HepG2 (cell line): ENCODE data around the gene CMTM4. TPM values are rescaled to one million over a fixed set of nuclear protein-coding genes. Genes with fewer than 3 reads are reported as not detected.

Experiments used
- FOXO1 ChIP-seq: sonication (generic); formaldehyde crosslinking; IDR thresholded peaks from 2 replicates; pipeline ENCODE4 v1.4.0; 2020; ENCODE audit warnings: missing genetic modification reagents
- FOXP1 ChIP-seq, 2 experiments: fragments of 450-650 bp in 1 of 2; IDR thresholded peaks; 2 replicates each; pipeline ENCODE4 v1.6.1; 2017 to 2018; ENCODE audit warnings: antibody characterized with exemption in 1 of 2
- HNRNPL ChIP-seq: fragments of 200-400 bp; formaldehyde crosslinking; IDR thresholded peaks from 2 replicates; pipeline ENCODE4 v1.6.1; 2017; ENCODE audit warnings: mild to moderate bottlenecking, low read depth, low read length
- KLF9 ChIP-seq: IDR thresholded peaks from 2 replicates; pipeline ENCODE4 v1.6.1; 2016; ENCODE audit warnings: low read depth
- MYC ChIP-seq: sonication (generic); formaldehyde crosslinking; IDR thresholded peaks from 2 replicates; pipeline ENCODE4 v1.9.0; 2021; ENCODE audit warnings: missing genetic modification reagents, borderline replicate concordance
- NCOA2 ChIP-seq: sonication (generic); formaldehyde crosslinking; IDR thresholded peaks from 2 replicates; pipeline ENCODE4 v1.8.0; 2022; ENCODE audit warnings: inconsistent platforms
- PREB ChIP-seq: sonication (generic); formaldehyde crosslinking; IDR thresholded peaks from 2 replicates; pipeline ENCODE4 v1.4.0; 2020; ENCODE audit warnings: missing genetic modification reagents
- REPIN1 ChIP-seq: sonication (generic); formaldehyde crosslinking; IDR thresholded peaks from 2 replicates; pipeline ENCODE4 v1.8.0; 2022; ENCODE audit warnings: missing genetic modification reagents, low read depth, mild to moderate bottlenecking, borderline replicate concordance
- ZBTB26 ChIP-seq: IDR thresholded peaks from 2 replicates; pipeline ENCODE4 v1.6.1; 2016; ENCODE audit warnings: missing compliant biosample characterization, missing genetic modification reagents, borderline replicate concordance
- ZNF251 ChIP-seq: sonication (generic); formaldehyde crosslinking; IDR thresholded peaks from 2 replicates; pipeline ENCODE4 v1.9.0; 2021; ENCODE audit warnings: mild to moderate bottlenecking, missing genetic modification reagents
- ZNF451 ChIP-seq: sonication (generic); formaldehyde crosslinking; IDR thresholded peaks from 2 replicates; pipeline ENCODE4 v1.5.0; 2020; ENCODE audit warnings: mild to moderate bottlenecking, missing genetic modification reagents
- ZNF552 ChIP-seq: sonication (generic); formaldehyde crosslinking; IDR thresholded peaks from 2 replicates; pipeline ENCODE4 v1.9.0; 2022; ENCODE audit warnings: missing genetic modification reagents, mild to moderate bottlenecking, borderline replicate concordance
- ZNF646 ChIP-seq: sonication (generic); formaldehyde crosslinking; IDR thresholded peaks from 2 replicates; pipeline ENCODE4 v1.9.0; 2021; ENCODE audit warnings: mild to moderate bottlenecking, missing genetic modification reagents
- ZNF740 ChIP-seq: sonication (generic); formaldehyde crosslinking; IDR thresholded peaks from 2 replicates; pipeline ENCODE4 v1.4.0; 2020; ENCODE audit warnings: missing genetic modification reagents
- polyA plus RNA-seq, 8 experiments: library from polyadenylated mRNA; depleted of rRNA in 3 of 8; stranded (reverse) in 7 of 8; unstranded in 1 of 8; fragments of >200 nt; fragmentation: Illumina TruSeq in 4 of 8; extraction: Trizol in 4 of 8; gene quantifications; 2 replicates each; pipeline versions ENCODE4 v1.2.1 to v1.2.3, GENCODE V29; 2011 to 2016; ENCODE audit warnings: low read depth in 4 of 8, missing spikeins in 1 of 8, mixed read lengths in 1 of 8; ENCODE audit not compliant: insufficient read depth in 1 of 8
- total RNA-seq, 5 experiments: library from RNA; depleted of rRNA; stranded (reverse); fragments of >200 nt; fragmentation: Illumina TruSeq; extraction: Trizol; gene quantifications; 2 replicates each; pipeline ENCODE4 v1.2.3, GENCODE V29; 2016; ENCODE audit warnings: low read depth in 1 of 5
- TF ChIP-seq, protein P1 (sequence below): sonication (generic); formaldehyde crosslinking; IDR thresholded peaks from 2 replicates; pipeline ENCODE4 v1.5.0; 2020; ENCODE audit warnings: mild to moderate bottlenecking, missing genetic modification reagents, moderate library complexity
- TF ChIP-seq, protein P2 (sequence below): sonication (generic); formaldehyde crosslinking; IDR thresholded peaks from 2 replicates; pipeline ENCODE4 v1.4.0; 2020; ENCODE audit warnings: missing genetic modification reagents

Gene CMTM4
- total and polyA plus RNA-seq, 2 of the 13 experiments (the other 11 are each of a cell fraction or from before 2014, with no cell fraction given) = 32.0 to 36.3 TPM

GRCh38 chr16:66695935-66696668, 441 bp downstream of the CMTM4 start (continued):
- no peak for TF ChIP-seq ZBTB26
- no peak for TF ChIP-seq KLF9
- TF ChIP-seq ZNF552 (CRISPR knock-in tag) = no peak
- TF ChIP-seq FOXO1 = no peak; the same call in none of the 2 replicates
- no peak; the same call in none of the 2 replicates for TF ChIP-seq ZNF451 (CRISPR knock-in tag)
- 0 out of 2 replicates have a peak, but pooled peaks have one; percentile 4 for TF ChIP-seq MYC (CRISPR knock-in tag)
- 0 out of 2 replicates have a peak, but pooled peaks have one; percentile 7 for TF ChIP-seq REPIN1 (CRISPR knock-in tag)
- no peak for TF ChIP-seq ZNF740 (CRISPR knock-in tag)
- TF ChIP-seq ZNF251 (CRISPR knock-in tag) = no peak
- TF ChIP-seq, protein P1, sequence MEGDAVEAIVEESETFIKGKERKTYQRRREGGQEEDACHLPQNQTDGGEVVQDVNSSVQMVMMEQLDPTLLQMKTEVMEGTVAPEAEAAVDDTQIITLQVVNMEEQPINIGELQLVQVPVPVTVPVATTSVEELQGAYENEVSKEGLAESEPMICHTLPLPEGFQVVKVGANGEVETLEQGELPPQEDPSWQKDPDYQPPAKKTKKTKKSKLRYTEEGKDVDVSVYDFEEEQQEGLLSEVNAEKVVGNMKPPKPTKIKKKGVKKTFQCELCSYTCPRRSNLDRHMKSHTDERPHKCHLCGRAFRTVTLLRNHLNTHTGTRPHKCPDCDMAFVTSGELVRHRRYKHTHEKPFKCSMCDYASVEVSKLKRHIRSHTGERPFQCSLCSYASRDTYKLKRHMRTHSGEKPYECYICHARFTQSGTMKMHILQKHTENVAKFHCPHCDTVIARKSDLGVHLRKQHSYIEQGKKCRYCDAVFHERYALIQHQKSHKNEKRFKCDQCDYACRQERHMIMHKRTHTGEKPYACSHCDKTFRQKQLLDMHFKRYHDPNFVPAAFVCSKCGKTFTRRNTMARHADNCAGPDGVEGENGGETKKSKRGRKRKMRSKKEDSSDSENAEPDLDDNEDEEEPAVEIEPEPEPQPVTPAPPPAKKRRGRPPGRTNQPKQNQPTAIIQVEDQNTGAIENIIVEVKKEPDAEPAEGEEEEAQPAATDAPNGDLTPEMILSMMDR (CRISPR knock-in tag) = no peak
- peak; percentile 40; the same call in 1 of the 2 replicates for TF ChIP-seq HNRNPL
- TF ChIP-seq NCOA2 (CRISPR knock-in tag) = no peak
- TF ChIP-seq, protein P2, sequence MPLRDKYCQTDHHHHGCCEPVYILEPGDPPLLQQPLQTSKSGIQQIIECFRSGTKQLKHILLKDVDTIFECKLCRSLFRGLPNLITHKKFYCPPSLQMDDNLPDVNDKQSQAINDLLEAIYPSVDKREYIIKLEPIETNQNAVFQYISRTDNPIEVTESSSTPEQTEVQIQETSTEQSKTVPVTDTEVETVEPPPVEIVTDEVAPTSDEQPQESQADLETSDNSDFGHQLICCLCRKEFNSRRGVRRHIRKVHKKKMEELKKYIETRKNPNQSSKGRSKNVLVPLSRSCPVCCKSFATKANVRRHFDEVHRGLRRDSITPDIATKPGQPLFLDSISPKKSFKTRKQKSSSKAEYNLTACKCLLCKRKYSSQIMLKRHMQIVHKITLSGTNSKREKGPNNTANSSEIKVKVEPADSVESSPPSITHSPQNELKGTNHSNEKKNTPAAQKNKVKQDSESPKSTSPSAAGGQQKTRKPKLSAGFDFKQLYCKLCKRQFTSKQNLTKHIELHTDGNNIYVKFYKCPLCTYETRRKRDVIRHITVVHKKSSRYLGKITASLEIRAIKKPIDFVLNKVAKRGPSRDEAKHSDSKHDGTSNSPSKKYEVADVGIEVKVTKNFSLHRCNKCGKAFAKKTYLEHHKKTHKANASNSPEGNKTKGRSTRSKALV (CRISPR knock-in tag) = no peak
- no peak for TF ChIP-seq PREB (CRISPR knock-in tag)
- no peak for TF ChIP-seq ZNF646 (CRISPR knock-in tag)
- TF ChIP-seq FOXP1 (IDR thresholded peaks at IDR 0.05) = no peak
- TF ChIP-seq FOXP1 (CRISPR knock-in tag; IDR thresholded peaks at IDR 0.05) = no peak
